Endothelial cell of umbilical vein (primary cell): Measurements from ENCODE around the gene TTC3. TPM values are rescaled to one million over a fixed set of nuclear protein-coding genes. Genes with fewer than 3 reads are reported as not detected.

Experiments used
- BruUV-seq: library from RNA; stranded (reverse); fragments of 400-500 nt; replicated peaks from 2 replicates; lab custom pipeline; 2021; lab: Mats Ljungman, UMichigan
- CTCF ChIA-PET: fragments of 300-600, 350-600 bp; sonication (Branson Sonifier 250); formaldehyde crosslinking; loops from one replicate; lab custom pipeline; 2021; ENCODE audit warnings: antibody characterized with exemption, inconsistent platforms; lab: Charles Lee
- POLR2A ChIA-PET: fragments of 300-600, 350-600 bp; sonication (Branson Sonifier 250); formaldehyde crosslinking; loops from one replicate; lab custom pipeline; 2021; ENCODE audit warnings: antibody characterized with exemption, inconsistent platforms; lab: Charles Lee
- DNase-seq: peaks from one replicate; pipeline ENCODE4 v3.0.0-alpha.2; 2011; ENCODE audit warnings: low read depth, low spot score
- FAIRE-seq: peaks from 2 replicates; lab custom pipeline; 2011; peaks lifted over from hg19 to GRCh38; lab: Jason Lieb, UNC
- H2AFZ ChIP-seq: 2 replicates; pipeline ENCODE4 v1.6.0; 2012; ENCODE audit warnings: low read depth, low read length, control low read depth, inconsistent platforms
- H3K27ac ChIP-seq: 2 replicates; pipeline ENCODE4 v1.5.1; 2011; ENCODE audit warnings: low read depth, mild to moderate bottlenecking, control low read depth, low read length, moderate library complexity; ENCODE audit not compliant: insufficient read depth
- H3K27me3 ChIP-seq, 2 experiments: 2 replicates each; pipeline versions ENCODE4 v1.6.0 to v1.6.1; 2011; ENCODE audit warnings: low read length in 2 of 2, mixed read lengths in 1 of 2; ENCODE audit not compliant: control insufficient read depth in 2 of 2, insufficient read depth in 2 of 2
- H3K36me3 ChIP-seq, 2 experiments: 2 replicates in 1 of 2; 3 replicates in 1 of 2; pipeline ENCODE4 v1.5.1; 2011; ENCODE audit warnings: low read length in 2 of 2, mild to moderate bottlenecking in 1 of 2, moderate library complexity in 1 of 2; ENCODE audit not compliant: control insufficient read depth in 2 of 2, insufficient read depth in 2 of 2; ENCODE audit errors: extremely low read depth in 1 of 2
- H3K4me1 ChIP-seq: 3 replicates; pipeline ENCODE4 v1.5.1; 2011; ENCODE audit warnings: mild to moderate bottlenecking, low read length; ENCODE audit not compliant: control insufficient read depth, insufficient read depth; ENCODE audit errors: extremely low read depth
- H3K4me2 ChIP-seq: 2 replicates; pipeline ENCODE4 v1.6.1; 2011; ENCODE audit warnings: low read length, control low read depth, mixed read lengths; ENCODE audit not compliant: insufficient read depth
- H3K4me3 ChIP-seq, 3 experiments: fragments of 200-600 bp in 1 of 3; sonication (generic), shearing (Covaris generic) in 1 of 3; replicated peaks in 1 of 3; 2 replicates each; pipeline ENCODE4 v1.5.1; 2011 to 2016; ENCODE audit warnings: control low read depth in 3 of 3, low read length in 3 of 3, mild to moderate bottlenecking in 2 of 3, inconsistent platforms in 1 of 3, low read depth in 1 of 3, moderate library complexity in 1 of 3; ENCODE audit not compliant: insufficient read depth in 1 of 3
- H3K79me2 ChIP-seq: 2 replicates; pipeline ENCODE4 v1.6.0; 2012; ENCODE audit warnings: low read length, inconsistent platforms; ENCODE audit not compliant: control insufficient read depth, insufficient read depth
- H3K9ac ChIP-seq: replicated peaks from 2 replicates; pipeline ENCODE3; 2011; ENCODE audit warnings: low read length, control low read depth; ENCODE audit not compliant: insufficient read depth; ENCODE audit errors: extremely low read depth
- H3K9me1 ChIP-seq: replicated peaks from 3 replicates; pipeline ENCODE4 v1.6.0; 2011; ENCODE audit warnings: mild to moderate bottlenecking, low read length; ENCODE audit not compliant: control insufficient read depth, insufficient read depth; ENCODE audit errors: extremely low read depth
- H3K9me3 ChIP-seq: replicated peaks from 2 replicates; pipeline ENCODE4 v1.5.1; 2012; ENCODE audit warnings: low read length, inconsistent platforms; ENCODE audit not compliant: control insufficient read depth, insufficient read depth
- H4K20me1 ChIP-seq: replicated peaks from 2 replicates; pipeline ENCODE3; 2011; ENCODE audit warnings: mild to moderate bottlenecking, low read length; ENCODE audit not compliant: control insufficient read depth, insufficient read depth; ENCODE audit errors: extremely low read depth
- CTCF ChIP-seq, 2 donors: IDR thresholded peaks; 1 replicate in 1 of 2; 2 replicates in 1 of 2; pipeline ENCODE4 v1.5.1; 2011; ENCODE audit warnings: low read length in 2 of 2, mild to moderate bottlenecking in 2 of 2, moderate library complexity in 2 of 2, control low read depth in 1 of 2, inconsistent platforms in 1 of 2, low read depth in 1 of 2; ENCODE audit not compliant: insufficient read depth in 1 of 2; ENCODE audit errors: extremely low read depth in 1 of 2
- EZH2 ChIP-seq: IDR thresholded peaks from 2 replicates; pipeline ENCODE4 v1.6.1; 2012; ENCODE audit warnings: borderline replicate concordance, low read depth, mild to moderate bottlenecking, moderate library complexity, low read length, inconsistent platforms; ENCODE audit not compliant: severe bottlenecking
- FOS ChIP-seq: IDR thresholded peaks from 2 replicates; pipeline ENCODE4 v1.6.1; 2011; ENCODE audit warnings: mild to moderate bottlenecking, low read length, moderate library complexity, borderline replicate concordance; ENCODE audit not compliant: insufficient read depth
- GATA2 ChIP-seq: IDR thresholded peaks from 2 replicates; pipeline ENCODE4 v1.7.0; 2011; ENCODE audit warnings: low read depth, mild to moderate bottlenecking, moderate library complexity, mixed read lengths, low read length; ENCODE audit not compliant: insufficient read length, insufficient read depth
- JUN ChIP-seq: IDR thresholded peaks from 2 replicates; pipeline ENCODE4 v1.6.1; 2011; ENCODE audit warnings: borderline replicate concordance, low read depth; ENCODE audit not compliant: insufficient read length, insufficient read depth
- MAX ChIP-seq: IDR thresholded peaks from 2 replicates; pipeline ENCODE4 v1.6.1; 2011; ENCODE audit not compliant: insufficient read depth, insufficient read length
- MYC ChIP-seq: IDR thresholded peaks from one replicate; pipeline ENCODE4 v1.6.1; 2011; ENCODE audit warnings: mild to moderate bottlenecking, low read depth, low read length
- POLR2A ChIP-seq: IDR thresholded peaks from 2 replicates; pipeline ENCODE4 v1.6.1; 2012; ENCODE audit warnings: low read depth, mild to moderate bottlenecking, control low read depth, low read length
- POLR2AphosphoS5 ChIP-seq: IDR thresholded peaks from 2 replicates; pipeline ENCODE4 v1.6.1; 2012; ENCODE audit warnings: low read depth, mild to moderate bottlenecking, control low read depth, low read length, moderate library complexity; ENCODE audit not compliant: insufficient read depth
- dilution Hi-C: fragments of 300-500 bp; cut with MboI; formaldehyde crosslinking; loops from one replicate; pipeline ENCODE4 v1.15.0; 2019; ENCODE audit warnings: low sequenced_read_pairs; ENCODE audit not compliant: extremely low pct_ligation_motif_present
- intact Hi-C: fragments of 100-400 bp; cut with micrococcal nuclease; formaldehyde crosslinking; loops from one replicate; pipeline ENCODE4 v1.10.0; 2022
- polyA plus RNA-seq, 4 experiments: library from polyadenylated mRNA; depleted of rRNA in 3 of 4; stranded (reverse) in 3 of 4; unstranded in 1 of 4; fragments of >200 nt; gene quantifications; 2 replicates each; pipeline versions ENCODE4 v1.2.1 to v1.2.3, GENCODE V29; 2011 to 2012; ENCODE audit warnings: missing spikeins in 1 of 4
- total RNA-seq: library from RNA; stranded (reverse); gene quantifications from 2 replicates; pipeline ENCODE4 v1.2.3, GENCODE V29; 2021

The TTC3 gene
- total and polyA plus RNA-seq, 2 donors (not counting 3 experiments of a cell fraction or from before 2014, with no cell fraction given): 26.2 to 113 TPM

- no peak overlapping the region for H3K9ac ChIP-seq
- intact Hi-C loops (no loop called here), dilution Hi-C loops (no loop called here)
- H3K4me1 ChIP-seq: no peaks in the 10 kb centered on the region
- no peaks in the 10 kb centered on the region for H3K36me3 ChIP-seq
- H3K9me1 ChIP-seq: no peaks in the 10 kb centered on the region
- no peak for TF ChIP-seq POLR2AphosphoS5
- no peak for TF ChIP-seq GATA2
- TF ChIP-seq CTCF (IDR thresholded peaks at IDR 0.05; ENCODE audit: extremely low read depth in 1 of 2, insufficient read depth in 1 of 2, low read depth in 1 of 2, low read length in 2 of 2): no peak
- TF ChIP-seq MYC: no peak
- TF ChIP-seq JUN: no peak
- no peak for TF ChIP-seq POLR2A
- TF ChIP-seq EZH2: no peak
- no peak for TF ChIP-seq MAX
- no peak for TF ChIP-seq FOS
- no peak overlapping the region for H3K27ac ChIP-seq
- H3K27me3 ChIP-seq: no peaks in the 10 kb centered on the region
- no peak overlapping the region for H3K4me2 ChIP-seq
- H2AFZ ChIP-seq: no peak overlapping the region
- no TSS peak for BruUV-seq
- H3K4me3 ChIP-seq: no peak overlapping the region
- FAIRE-seq: no peak
- POLR2A ChIA-PET: no interaction called here
- no peaks in the 10 kb centered on the region for H3K9me3 ChIP-seq
- peaks cover 56% of the 10 kb centered on the region for H3K79me2 ChIP-seq
- peak; percentile 31 for DNase-seq
- peaks cover 8% of the 10 kb centered on the region for H4K20me1 ChIP-seq
- CTCF ChIA-PET: interaction anchor here (0.8 to 2.2 kb wide), 4 partner anchors 15 to 110 kb away, joined by 3 to 13 read pairs (median 4); partner anchors contain the start of genes PIGP and TTC3
These were observed 14.1 kb downstream of the TTC3 start for GRCh38 chr21:37087188-37087587.
